Measurements from ENCODE around the gene TMEM129.
A peak's percentile ranks its signal among the peaks of the same experiment; 100 is the strongest.

TMEM129 gene

GRCh38 chr4:1757836-1758235, 36.7 kb upstream of the TMEM129 start:
- no peak for DNase-seq (ENCODE audit: low spot score)

DNA sequence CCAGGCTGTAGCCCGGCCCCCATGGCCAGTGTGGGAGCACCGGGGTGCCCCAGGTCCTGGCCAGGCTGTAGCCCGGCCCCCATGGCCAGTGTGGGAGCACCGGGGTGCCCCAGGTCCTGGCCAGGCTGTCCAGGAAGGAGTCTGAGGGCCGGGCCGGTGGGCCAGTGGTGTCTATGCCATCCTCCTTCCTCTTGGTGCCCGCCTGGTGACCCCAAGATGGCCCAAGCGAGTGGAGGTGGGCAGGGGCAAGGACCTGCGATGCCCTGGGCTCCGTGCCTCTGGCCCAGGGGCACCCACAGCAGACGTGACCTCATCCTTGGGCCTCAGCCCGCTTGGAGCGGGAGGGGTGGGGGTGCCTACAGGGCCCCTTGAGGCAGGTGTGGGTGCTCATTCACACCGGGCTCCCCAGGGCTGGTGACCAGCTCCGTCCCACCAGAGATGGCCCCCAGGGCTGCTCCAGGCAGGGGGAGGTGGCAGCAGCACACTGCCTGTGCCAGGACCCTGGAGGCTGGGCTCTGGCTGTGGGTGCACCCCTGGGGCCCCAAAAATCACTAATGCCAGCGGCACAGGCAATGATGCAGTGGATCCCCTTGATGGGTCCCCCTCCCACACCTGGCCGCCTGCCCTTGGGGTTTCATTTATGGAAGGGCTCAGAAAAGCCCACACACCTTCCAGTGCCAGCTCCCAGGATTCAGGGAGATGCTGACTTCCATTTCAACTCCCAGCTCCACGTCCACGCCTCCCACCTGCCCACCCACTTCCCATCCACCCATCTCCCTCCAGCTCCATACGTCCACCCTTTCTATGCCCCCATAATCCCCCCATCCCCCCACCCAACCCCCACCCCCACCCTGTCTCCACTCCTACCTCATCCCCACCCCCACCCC, 36.0 kb upstream of the TMEM129 start:
- no peak for DNase-seq (ENCODE audit: low spot score)

DNA sequence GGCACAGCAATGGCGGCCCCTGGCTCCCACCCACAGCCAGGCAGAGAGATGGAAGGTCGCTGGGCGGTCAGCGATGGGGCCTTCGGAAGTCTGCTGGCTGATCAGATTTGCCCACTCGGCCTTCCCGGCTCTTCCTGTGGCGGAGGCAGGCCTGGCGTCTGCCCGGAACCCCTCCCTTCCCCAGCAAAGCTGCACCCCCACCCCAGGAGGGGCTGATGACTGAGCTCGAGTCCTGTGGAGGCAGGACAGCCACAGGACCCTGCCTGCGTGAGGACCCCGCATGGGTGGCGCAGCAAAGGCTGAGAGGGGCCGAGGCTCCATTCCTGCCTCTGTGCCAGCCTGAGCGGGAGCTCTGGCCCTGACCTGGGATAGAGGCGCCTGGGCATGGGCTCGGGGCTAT, 35.0 kb upstream of the TMEM129 start:
- DNase-seq (ENCODE audit: low spot score) = no peak

DNA sequence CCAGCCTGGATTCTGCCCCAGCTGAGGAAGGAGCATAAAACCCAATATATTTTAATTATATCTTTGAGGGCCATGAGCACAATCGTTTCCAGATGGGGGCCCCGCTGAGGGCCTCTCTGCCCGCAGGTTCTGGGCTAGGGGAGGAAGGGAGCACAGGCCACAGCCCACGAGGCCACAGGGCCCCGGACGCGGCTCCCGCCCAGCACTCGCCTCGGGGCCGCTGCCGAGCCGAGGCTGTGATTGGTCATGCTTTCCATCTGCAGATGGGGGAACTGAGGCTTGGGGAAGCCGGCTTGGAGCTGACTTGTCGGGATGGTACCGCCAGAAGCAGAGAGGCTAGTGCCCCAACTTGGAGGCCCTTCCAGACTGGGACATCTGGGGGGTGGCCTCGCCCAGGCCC, 34.2 kb upstream of the TMEM129 start:
- no peak for DNase-seq (ENCODE audit: low spot score)

DNA sequence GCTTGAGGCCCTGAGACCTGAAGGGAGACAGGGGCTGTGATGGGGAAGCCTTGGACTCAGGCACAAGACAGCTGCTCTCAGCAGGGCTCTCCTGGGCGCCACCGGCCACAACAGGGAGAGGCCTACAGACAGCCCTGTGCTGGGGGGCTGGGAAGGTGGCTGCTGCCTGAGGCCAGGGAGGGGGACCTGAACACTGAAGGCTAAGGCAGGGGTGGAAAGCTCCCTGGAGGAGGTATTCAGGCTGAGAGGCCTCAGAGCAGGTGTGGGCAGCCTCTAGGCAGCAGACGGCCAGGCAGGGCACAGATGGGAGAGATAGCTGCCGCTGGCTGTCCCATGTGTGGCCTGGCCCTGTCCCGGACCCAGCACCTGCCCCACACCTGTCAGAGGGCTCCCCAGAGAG, 33.2 kb upstream of the TMEM129 start:
- no peak for DNase-seq (ENCODE audit: low spot score)

- DNase-seq (ENCODE audit: low spot score) = no peak
Observed at GRCh38 chr4:1753697-1754311, 32.7 kb upstream of the TMEM129 start.

- DNase-seq (ENCODE audit: low spot score) = no peak
Observed at GRCh38 chr4:1753294-1753696, 32.2 kb upstream of the TMEM129 start.

GRCh38 chr4:1752284-1753041, 31.3 kb upstream of the TMEM129 start:
- DNase-seq (ENCODE audit: low spot score) = no peak

DNA sequence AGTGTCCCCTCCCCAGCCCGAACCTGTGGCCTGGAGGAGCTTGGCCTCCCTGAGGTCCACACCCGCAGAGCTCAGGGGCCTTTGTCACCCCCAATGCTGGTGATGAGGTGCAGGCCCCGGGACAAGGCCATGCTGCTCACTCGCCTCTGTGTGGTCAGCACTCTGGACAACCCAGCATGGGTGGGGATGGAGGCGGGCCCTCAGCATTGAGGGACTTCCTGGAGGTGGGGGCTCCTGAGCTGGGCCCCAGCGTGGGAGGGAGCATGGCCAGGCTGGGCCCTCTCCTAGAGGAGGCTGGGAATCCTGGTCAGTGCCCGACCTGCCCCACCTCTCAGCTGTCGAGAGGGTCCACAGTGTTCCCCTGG, 30.8 kb upstream of the TMEM129 start:
- DNase-seq (ENCODE audit: low spot score) = no peak

DNA sequence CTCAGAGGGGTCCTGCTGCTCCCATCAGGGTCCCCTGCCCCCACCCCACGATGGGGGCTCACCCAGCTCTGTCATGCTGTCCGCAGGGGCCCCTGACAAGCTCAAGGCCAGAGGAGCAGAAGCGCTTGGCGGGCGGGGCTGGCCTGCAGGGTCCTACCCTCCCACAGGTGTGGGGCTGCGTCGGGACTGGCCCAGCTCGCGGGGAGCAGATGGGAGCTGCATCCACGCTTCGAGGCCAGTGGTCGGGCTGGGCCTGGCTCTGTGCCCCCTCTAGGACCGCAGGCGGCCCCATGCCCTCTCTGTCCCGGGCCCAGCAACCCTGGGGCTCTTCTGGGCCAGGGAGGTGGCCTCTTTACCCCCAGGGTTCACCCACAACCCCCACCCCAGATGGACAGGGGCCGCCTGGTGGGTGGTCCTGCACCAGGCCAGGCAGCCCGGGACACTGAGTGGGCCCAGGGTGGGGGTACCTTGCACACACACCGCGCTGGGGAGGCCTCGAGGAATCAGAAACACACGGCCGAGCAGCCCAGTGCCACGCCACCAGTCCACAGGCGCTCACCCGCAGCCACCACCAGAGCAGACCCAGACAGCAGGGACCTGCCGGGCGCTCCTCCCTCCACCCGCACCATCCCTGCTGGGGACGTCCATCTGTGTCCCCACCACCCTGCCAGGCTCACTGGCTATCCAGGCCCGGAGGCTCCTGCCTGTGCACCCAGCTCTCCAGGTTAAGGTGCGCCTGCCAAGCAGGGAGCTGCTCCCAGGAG, 30.2 kb upstream of the TMEM129 start:
- DNase-seq (ENCODE audit: low spot score) = no peak

GRCh38 chr4:1750381-1751154, 29.4 kb upstream of the TMEM129 start:
- no peak for DNase-seq (ENCODE audit: low spot score)

DNA sequence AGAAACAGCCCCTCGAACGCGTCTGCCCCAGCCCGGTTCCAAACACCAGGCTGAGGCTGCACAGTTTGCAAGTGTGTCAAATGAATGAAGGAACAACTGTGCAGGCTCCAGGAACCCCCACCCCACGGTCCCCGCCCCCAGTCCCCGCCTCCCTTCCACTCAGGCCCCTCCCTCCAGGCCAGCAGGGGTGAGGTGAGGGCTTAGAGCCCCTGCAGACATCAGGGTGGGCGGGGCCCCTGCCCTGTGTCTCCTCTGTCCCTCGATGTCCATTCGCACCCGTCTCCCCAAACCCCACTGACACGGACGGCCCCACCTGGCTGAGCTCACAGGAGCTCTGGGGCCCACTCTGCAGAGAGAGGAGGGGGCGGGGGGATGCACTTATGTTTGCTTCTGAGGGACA, 28.7 kb upstream of the TMEM129 start:
- no peak for DNase-seq (ENCODE audit: low spot score)

GRCh38 chr4:1749370-1749769, 28.2 kb upstream of the TMEM129 start:
- DNase-seq (ENCODE audit: low spot score) = peak; percentile 27

- DNase-seq (ENCODE audit: low spot score) = peak; percentile 80
Observed at GRCh38 chr4:1748465-1748995, 27.4 kb upstream of the TMEM129 start.

DNA sequence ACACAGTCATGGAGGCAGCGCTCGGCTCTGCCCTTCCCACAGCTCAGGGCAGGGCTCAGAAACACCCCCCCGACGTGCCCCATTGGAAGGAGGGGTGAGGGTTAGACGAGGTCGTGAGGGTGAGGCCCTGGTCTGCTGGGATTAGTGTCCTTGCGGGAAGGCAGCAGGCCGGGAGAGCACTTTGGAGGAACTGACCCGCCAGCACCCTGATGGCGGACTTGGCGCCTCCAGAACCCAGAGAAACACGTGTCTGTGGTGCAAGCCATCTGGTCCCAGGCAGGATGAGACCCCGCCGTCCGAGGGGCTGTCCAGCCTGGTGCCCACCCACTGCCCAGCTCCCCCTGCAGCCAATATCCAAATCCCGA, 26.5 kb upstream of the TMEM129 start:
- DNase-seq (ENCODE audit: low spot score) = no peak

DNA sequence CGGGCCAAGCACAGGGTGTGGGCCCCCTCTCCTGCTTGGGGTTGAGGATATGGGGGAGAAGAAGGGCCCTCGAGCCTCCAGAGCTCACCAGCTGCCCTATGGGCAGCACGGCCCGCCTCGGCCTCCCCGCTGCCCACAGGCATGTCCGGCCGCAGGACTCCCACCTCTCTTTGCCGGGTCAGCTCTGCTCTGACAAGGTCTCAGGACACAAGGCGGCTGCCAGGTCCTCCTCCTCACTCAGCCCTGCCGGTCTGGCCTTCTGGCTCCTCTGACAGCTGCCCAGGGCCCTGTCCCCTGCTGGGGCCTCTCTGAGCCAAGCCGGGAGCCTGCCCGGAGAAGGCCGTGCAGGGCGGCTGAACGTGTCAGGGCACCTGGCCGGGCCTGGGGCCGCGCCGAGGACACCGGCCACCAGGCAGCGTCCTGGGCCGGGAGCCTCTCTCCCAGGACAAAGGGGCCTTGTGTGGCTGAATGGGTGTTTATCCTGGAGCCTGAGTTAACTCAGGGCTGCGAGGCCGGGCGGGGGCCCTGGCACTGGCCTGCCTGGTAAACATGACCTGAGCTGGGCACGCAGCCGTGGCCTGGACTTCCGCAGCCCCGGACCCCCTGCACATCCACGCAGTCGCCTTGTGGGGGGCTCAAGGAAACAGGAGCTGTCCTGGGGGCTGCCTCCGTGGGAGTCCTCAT, 25.9 kb upstream of the TMEM129 start:
- DNase-seq (ENCODE audit: low spot score) = no peak

- peak; percentile 73 for DNase-seq (ENCODE audit: low spot score)
Observed at GRCh38 chr4:1746265-1746691, 25.2 kb upstream of the TMEM129 start.

GRCh38 chr4:1745697-1746096, 24.6 kb upstream of the TMEM129 start:
- DNase-seq (ENCODE audit: low spot score) = no peak

DNA sequence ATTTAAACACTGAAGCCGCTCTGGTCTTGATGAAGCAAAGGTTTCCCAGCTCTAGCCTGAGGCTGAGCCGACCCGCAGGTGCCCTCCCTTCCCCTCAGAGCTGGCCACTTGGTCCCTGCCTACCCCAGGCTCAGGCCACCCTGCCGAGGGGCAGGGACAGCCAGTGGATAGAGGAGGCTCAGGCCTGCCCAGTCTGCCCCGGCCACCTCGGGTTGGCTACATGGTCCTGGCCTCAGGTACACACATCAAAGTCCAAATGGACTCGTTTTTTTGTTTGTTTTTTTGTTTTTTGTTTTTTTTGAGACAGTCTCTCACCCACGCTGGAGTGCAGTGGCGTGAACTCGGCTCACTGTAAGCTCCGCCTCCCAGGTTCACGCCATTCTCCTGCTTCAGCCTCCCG, 24.0 kb upstream of the TMEM129 start:
- DNase-seq (ENCODE audit: low spot score) = no peak

- no peak for DNase-seq (ENCODE audit: low spot score)
Observed at GRCh38 chr4:1744552-1744951, 23.4 kb upstream of the TMEM129 start.

GRCh38 chr4:1743975-1744374, 22.9 kb upstream of the TMEM129 start:
- DNase-seq (ENCODE audit: low spot score) = no peak

Measured in hematopoietic multipotent progenitor cell treated with erythropoietin and hydrocortisone succinate and interleukin-3 and kit ligand, for 15 days (in vitro differentiated cells).